GM20431 (cell line): ENCODE data around the gene NRXN3.

Experiments used
- in situ Hi-C: fragments of 300-500 bp; cut with MseI, MboI; formaldehyde crosslinking; loops from one replicate; pipeline ENCODE4 v1.15.0; 2020; ENCODE audit warnings: low sequenced_read_pairs; ENCODE audit not compliant: unreplicated experiment

The NRXN3 gene

DNA sequence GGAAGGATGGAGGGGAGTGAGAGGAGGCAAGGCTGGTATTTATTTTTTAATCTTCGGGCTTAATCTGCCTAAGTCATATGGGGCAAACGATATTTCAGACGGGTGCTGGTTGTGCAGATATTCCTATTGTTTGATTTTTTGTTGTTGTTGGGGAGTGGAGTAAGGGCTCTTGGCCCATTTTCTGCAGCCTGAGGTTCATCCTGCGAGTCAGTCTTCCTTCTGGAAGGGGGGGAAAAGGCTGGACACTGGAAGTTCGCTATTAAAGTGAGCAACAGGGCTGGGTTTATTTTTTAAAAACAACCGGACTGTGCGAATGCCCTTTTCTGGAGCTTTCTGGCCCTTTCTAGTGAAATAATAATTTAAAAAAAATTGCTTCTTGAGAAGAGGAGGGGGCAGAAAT, 2.3 kb downstream of the NRXN3 start:
- in situ Hi-C loops = no loop called here

DNA sequence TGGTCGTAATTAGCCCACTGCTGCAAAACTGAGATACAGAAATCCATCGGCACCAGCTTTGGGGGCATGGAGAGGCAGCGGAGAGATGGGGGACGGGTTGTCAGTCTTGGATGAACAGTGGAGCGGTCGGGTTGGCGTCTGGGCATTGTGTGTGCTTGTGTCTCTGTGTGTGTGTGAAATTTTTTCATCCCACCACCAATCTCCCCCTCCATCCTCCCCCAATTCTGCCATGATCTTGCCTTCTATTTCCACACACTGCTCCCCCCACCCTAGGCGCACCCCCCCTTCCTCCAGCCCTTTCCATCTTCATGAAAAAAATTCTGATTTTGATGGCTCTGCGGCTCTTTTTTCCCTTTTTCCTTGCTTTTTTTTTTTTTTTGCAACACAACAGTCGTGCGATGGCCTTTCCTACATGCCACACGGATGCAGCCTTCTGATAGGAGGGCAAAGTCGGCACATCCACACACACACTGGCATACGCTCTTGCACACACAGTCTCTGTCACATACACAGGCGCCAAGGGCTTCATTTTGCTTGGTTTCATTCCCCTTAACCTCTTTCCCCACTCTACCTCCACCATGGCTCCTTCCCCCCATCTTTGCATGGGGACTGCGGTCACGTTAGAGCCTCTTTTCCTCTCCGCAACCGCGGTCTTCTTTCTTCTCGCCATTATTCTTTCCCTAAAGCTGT, 3.3 kb downstream of the NRXN3 start:
- in situ Hi-C loops = no loop called here

DNA sequence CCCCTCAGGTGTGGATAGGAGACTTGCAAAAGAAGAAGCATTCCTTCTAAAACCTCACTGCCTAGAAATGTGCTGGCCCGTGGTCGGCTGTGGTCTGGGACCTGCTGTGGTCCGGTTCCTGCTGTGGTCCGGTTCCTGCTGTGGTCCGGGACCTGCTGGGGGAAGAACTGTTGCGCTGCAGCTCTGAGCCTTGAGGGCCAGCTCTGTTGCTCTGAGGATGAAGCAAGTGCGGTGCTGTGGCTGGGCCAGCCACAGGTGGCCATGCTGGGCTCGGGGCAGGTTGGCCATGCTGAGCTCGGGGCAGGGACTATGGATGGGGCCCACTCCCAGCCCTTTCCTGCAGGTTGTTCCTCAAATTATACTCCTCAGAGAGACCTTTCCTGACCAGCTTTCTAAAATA, 5.2 kb downstream of the NRXN3 start:
- in situ Hi-C loops = no loop called here

DNA sequence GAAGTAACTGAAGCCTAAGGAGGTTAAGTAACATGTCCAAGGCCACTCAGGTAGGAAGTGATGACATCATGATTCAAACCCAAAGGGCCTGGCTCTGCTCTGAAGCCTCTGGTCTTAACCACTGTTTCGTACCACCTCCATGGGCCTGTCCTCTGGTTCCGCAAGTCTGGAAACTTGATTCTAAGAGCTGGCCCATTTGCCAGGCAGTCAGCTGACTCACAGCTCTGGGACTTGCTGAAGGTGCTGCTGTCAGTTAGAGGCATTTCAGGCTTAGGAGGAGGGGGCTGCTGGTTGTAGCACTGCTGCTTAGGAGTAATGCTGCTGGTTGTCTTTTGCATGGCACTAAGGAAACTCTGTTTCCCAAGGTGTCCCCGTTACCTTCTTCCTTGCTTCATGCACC, 7.9 kb downstream of the NRXN3 start:
- in situ Hi-C loops = no loop called here

DNA sequence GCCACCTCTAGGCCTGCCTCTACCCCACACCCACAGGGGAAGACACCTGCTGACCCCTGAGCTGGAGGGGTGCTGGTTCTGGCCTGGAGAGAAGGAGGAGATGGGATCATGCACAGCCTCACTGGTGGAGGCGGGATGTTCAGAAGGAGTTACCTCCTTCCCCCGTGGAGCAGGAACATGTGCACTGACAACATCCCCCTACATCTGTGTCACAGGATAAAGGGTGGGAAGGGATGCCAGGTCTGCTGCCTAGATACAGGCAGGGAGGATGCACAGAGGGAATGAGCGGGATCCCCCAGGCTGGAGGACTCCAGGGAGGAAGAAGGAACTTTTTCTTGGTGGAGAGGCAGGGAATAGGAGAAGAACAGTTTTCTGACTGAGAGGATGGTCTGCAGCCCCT, 8.8 kb downstream of the NRXN3 start:
- in situ Hi-C loops = no loop called here

DNA sequence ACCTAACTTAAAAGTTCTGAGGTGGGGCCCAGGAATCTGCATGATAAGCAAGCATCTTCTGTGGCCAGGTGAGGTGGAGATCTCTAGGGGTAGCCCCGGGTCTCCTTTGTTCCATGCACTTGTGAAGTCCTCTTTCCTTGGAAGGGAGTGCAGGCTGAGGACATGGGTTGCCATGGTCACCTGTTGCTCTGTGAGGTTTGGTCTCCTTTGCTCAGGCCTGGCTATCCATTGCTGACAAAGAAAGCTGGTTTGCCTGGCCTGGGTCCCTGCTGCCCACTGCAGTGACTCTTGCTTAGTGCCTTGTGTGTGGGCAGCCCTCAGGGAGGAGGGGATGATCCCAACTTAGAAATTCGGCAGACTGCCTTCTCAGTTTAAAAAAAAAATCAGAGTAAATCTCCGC, 11.1 kb downstream of the NRXN3 start:
- in situ Hi-C loops = no loop called here

DNA sequence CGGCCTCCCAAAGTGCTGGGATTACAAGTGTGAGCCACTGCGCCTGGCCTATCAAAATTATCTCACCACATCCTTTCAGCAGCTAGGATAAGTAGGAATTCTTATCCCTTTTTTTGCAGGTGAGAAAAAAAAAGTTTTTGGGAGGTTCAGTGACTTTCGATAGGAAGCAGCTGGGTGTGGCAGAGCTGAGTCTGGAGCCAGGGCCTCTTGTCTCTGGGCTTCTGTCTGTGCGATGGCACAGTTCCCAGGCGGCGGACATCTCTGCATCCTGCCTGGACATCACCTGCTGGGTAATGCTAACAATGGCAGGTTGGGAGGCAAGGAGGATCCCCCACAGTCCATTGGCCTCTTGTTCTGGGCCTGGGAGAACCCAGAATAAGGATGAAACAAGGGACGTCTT, 12.5 kb downstream of the NRXN3 start:
- in situ Hi-C loops = no loop called here

DNA sequence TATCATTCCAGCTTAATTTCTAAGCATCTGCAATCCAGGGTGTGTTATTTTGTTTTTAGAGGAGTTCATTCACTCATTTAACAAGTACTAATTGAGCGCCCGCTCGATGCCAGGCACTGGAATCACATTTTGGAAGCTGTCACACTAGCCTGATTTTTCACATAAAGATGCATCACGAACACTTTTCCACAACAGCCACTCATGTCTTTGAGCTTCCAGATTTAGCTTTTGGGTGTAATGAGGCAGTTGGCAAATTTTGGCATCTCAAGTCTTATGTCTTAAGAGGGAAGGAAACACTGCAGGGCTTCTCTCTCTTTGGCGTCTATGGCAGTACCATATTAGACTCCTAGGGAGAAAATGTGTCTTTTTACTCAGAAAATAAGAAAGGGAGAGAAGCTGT, 14.0 kb downstream of the NRXN3 start:
- in situ Hi-C loops = no loop called here

DNA sequence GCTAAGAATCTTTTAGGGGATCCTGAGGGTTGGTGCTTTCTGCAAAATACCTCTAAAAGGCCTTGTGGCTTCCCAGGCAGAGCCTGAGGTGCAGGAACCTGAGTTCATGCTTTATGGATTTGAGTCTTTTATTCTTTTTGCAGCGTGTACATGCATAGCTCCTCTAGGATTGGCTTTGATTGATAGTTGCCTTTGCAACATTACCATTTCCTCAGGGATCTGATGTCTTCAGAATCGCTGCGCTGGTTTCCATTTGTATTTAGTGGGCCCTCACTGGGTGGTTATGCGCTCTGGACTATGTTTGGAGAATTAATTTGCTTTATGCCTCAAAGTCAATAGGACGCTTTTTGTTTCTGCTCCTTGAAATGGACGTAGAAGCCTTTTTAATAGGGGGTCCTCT, 16.1 kb downstream of the NRXN3 start:
- in situ Hi-C loops = no loop called here

DNA sequence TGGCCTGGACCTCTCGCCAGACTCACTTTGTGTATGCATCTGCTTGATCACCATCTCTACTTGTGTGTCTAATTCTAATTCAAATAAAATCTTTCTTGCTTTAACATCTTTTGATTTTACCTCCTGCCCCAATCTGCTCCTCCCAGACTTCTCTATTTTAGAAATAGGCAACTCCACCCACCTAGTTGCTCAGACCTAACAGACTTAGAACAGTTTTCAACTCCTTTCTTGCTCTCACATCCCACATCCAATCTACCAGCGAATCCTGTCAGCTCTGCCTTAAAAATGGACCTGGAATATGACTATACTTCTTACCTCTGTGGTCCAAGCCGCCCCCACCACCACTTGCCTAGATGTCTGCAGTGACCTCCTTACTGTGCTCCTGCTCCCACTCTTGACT, 18.7 kb downstream of the NRXN3 start:
- in situ Hi-C loops = no loop called here

DNA sequence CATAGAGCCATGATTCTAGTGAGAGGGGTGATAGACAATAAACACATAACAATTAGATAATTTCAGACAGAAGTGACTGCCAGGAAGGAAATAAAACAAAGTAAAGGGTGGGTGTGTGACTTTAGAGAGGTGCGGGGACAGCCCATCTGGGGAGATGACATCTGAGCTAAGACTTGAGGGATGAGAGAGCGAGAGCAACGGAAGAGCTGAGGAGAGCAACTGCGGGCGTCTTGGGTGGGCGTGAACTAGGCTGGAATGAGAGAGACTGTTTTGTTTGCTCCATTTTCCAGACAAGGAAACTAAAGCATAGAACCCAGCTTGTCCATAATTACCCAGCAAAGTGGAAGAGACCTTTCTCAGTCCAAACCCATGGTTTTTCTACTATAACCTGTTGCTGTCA, 25.3 kb downstream of the NRXN3 start:
- in situ Hi-C loops = no loop called here

DNA sequence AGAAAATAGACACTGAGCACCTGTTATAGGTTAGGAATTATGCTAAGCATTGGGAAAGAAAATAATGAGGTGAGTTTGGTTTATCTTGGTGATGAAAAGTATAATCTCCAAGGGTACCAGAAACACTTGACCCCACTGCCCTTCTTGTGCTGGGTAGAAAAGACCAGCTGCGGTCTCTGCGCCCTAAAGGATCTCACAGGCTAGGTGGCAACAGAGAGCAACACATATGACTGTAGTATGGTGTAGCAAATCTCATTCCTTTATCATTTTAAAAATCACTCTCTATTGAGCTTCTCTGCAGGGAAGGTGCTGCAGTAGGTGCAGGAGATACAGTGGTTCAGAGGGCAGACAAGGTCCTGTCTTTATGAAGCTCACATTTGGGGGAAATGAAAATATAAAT, 26.1 kb downstream of the NRXN3 start:
- in situ Hi-C loops = no loop called here

DNA sequence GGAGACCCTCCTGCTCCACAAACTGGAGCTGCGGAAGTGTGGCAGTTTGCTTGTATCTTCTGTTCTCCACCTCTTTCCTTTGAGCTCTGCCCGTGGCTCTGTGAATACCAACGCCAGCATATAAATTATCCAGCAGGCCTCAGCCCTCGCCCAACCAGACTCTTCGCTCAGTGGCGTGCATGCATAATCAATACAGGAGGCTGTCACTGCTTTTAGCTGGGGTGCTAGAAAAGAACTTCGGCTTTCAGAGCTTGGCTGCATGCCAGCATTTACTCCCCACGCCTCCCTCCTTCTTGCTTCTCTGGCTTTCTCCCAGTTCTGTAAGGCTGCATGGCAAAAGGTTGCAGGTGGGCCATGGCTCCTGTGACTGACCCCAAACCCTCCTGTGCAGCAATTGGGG, 26.9 kb downstream of the NRXN3 start:
- in situ Hi-C loops = no loop called here

DNA sequence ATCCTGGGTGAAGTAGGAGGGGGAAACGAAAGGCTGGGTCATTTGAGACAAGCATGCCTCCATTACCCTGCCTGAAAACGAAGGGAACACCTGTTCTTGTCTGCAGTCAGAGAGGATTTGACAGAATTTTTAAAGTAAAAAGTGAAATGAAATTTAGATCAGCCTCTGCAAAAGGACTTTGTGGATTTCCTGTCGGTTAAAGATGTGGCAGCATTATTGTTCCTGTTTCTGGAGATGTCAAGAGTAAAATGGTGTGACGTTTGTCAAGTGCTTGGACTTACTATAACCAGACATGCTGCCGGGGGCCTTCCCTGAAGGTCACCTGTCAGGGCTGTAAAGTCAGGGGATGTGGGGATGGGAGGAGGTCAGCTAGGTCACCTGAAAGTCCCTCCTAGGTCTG, 32.0 kb downstream of the NRXN3 start:
- in situ Hi-C loops = no loop called here

DNA sequence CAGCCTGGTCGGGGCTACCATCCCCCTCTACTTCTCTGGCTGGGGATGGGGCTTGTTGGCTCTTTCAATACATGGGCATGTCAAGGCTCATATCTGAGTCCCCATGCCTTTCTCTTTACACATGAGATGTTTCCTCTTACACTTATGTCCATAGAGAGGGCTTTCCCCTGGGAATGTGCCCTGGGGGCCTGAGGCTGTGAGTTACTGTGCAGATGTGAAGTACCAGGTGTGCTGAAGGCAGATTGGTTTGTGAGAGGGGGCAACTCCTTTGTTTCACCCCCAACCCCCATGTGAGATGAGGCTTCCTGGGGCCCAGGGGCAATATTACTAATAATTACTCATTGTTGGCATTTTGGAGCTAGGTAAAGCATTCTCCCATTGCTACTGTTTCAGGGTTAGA, 32.8 kb downstream of the NRXN3 start:
- in situ Hi-C loops = no loop called here

DNA sequence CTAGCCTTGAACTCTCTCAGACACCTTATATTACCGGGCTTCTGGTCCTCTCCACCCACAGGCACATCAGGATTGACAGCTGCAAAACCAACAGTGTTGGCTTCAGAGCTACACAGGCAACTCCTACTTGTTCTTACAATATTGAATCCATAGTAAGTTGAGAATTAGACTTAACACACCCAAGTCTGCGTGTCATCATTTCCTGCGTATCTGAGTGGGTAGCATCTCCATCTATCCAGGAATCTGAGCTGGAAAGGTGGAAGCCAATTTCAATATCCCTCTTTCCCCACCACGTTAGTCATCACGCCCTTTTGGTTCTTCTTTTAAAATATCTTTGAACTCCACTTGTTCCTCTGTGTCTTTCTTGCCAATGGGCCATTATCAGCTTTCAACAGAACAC, 37.2 kb downstream of the NRXN3 start:
- in situ Hi-C loops = no loop called here

DNA sequence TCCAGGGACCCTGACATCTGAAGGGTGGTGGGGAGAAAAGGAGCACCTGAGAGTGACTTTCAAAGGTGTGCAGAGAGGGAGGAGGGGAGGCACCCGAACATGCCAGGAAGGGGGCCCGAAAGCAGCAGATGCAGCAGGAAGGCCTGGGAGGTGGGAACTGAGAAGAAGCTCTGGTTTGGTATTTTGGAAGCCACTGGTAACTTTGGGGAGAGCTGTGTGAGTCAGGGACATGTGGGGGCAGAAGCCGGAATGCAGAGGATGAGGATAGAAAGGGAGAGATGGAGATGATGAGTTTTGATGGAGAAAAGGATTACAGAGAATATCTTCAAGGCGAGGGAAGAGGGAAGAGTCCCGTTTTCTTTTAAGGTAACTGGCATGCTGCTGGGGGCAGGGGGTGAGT, 50.1 kb downstream of the NRXN3 start:
- in situ Hi-C loops = no loop called here

DNA sequence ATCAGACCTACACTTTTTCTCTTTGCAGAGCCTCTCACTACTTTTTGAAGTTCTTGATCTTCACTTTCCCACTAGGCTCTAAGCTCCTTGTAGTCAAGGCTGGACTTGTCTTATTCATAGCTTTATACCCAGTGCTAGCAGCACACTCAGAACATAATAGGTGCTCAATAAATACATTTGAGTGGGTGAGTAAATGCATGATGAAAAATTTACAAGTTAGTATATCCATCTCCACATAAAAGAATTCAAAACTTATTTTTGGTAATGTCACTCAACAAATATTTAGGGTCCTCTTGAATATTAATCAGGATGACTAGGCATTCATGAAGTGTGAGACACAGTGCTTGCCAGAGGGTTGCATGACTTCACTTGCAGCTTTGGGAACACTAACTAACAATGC, 52.6 kb downstream of the NRXN3 start:
- in situ Hi-C loops = no loop called here

DNA sequence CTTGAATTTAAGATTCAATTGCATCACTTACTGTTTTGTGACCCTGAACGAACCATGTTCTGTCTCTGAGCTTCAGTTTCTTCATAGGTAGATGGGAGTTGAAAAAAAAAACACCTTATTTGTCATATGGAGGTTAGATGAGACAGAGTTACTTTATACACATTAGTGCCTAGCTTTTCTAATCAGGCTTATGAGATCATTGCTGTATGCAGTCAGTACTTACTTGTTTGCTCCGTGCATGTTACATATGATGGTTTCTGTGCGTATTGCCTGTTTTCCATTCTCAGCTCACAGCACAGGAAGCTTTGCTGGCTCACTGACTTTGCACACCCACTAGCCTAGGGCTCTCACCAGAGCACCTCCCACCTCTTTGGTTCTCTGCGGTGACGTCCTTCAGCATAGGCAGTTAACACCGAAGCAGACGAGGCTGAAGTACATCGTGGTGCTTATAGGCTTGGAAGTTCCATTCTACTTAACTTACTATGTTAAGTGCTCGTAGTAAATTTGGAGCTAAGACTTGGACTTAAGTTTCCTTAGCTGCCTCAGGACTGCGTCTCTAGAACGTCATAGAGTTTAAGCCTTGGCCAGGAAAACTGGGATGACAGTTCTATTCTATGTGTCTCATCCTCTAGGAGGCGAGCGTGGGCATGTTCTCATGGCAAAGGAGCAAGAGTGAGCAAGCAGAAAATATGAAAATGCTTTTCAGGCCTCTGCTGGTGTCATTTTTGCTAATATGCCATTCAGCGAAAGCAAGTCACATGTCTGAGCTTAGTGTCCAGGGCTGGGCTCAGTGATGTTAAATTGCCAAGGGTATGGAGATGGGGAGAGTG, 57.3 kb downstream of the NRXN3 start:
- in situ Hi-C loops = no loop called here

DNA sequence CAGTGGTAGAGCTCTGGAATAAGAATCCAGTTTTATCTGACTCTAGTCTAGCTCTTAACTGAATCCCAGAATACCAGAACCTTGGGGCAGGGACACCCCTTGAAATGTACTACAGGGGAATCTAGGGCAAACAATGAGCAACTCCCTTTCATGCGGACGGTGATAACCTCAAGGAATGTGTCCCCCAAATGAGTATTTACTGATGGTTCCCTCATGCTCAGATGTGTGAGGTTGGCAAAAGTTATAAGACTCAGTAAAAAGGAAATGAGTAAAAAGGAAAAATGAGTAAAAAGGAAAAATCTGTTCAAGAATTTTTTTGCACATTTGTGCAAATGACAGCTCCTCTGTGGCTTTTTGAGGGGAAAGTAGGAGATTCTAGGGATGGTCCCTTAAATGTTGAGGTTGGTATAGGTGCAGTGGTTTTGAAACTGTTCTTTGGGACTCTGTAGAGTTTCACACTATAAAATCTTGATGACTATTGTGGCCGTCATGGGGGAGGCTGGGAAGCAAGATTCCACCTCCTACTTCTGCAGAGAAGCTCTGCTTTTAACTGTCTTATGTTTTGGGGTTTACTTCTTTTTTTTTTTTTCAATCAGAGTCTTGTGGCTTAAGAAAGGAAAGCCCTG, 58.6 kb downstream of the NRXN3 start:
- in situ Hi-C loops = no loop called here

DNA sequence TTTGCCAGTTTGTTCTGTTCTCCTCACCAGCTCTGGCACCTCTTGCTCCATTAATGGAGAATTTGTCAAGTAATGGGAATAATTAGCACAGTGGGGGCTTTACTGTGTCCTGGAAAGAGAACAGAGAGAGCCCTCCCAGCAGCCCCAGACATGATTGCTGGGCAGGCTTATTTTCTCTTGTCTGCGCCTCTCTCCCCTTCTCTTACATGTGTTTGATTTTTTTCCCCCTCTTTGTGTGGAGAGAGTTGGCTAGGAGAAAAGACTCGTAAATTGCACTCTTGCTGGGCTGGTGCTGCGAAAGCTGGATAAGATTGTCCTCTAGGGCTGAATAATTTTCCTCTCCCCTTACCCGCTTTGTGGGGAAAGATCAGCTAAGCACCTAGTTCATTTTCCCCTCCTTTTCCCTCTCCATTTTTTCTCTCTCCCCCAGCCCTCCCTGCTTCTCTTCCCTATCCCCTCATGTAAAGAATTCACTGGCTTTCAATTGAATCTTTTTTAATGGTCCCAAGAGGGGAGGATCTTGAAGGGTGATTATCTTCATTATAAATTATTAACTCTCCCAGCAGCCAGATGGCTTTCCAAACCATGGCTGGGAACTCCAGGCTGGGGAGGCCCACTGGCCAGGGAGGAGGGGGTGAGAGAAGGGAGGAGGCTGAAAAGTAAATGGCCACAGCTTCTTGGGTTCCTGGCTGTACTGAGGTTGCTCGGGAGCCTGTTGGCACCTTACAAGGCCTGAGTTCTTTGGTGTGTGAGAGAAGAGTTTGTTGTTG, 62.2 kb downstream of the NRXN3 start:
- in situ Hi-C loops = no loop called here
